CD4-positive, alpha-beta T cell treated with Interleukin-2 at 100 ng/mL for 4 hours (primary cell): ENCODE results near the gene ESR1.
"Not testable (repeated sequence)": the region's sequence is repeated elsewhere in the genome, so short reads cannot be mapped to it uniquely, and the experiment has no call there.

Experiments used
- DNase-seq: peaks from one replicate; pipeline ENCODE4 v3.0.0-alpha.2; 2020; ENCODE audit warnings: low spot score

ESR1 gene

DNA sequence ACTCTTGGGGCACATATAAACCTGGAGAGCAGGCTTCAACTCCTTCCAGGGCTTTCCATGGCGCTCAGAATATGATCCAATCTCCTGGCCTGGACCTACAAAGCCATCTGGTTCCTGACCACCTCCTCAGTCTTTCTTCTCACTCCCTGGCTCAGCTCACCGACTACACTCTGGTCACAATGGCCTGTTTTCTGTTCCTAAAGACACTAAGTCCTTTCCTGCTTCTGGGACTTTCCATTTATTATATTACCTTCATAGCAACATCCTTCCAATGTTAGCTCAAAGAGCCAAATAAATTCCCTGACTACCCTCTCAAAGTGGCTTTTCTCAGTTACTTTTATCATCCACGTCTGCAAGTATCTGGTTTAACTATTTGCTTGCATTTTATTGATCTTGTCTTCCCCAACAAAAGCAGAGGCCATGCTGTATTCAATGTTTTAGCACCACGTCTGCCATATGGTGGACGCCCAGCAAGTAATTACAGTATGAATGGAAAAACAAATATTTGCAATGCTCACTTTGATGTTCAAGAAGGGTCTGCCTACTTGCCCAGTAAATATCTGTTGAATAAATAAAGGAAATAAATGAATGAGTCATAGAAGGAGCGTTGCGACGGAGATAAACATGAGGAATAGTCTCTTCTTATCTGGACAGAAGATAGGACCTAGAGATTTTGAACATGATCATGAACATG is 328.4 kb downstream of the ESR1 start:
- no peak for DNase-seq

DNA sequence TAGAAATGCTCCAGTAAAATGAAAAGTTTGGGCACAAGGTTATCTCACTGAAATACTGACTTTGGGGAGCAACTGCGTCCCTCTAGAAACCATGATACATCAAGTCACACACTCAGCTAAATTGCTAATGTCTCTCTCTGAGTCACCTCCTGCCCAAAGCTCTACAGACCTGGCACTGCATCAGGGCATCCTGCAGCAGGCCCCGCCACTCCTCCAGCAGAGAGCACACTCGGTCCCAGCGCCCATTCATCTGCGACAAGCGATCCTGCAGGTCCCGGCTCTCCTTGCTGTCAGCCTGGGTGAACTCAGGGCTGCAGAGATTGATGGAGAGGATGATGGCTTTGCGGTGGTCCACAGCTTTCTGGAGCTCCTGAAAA is 329.0 kb downstream of the ESR1 start:
- DNase-seq = no peak

DNA sequence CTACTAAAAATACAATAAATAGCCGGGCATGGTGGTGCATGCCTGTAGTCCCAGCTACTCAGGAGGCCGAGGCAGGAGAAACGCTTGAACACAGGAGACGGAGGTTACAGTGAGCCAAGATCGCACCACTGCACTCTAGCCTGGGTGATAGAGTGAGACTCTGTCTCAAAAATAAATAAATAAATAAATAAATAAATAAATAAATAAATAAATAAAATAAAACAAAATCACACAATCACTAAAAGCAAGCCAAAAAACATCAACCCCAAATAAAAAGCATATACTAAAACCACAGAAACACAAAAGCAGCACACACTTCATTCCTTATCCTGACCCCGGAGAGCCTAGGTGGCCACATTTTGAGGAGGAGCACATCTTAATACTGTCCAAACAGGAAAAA is 330.9 kb downstream of the ESR1 start:
- not testable (repeated sequence) for DNase-seq

DNA sequence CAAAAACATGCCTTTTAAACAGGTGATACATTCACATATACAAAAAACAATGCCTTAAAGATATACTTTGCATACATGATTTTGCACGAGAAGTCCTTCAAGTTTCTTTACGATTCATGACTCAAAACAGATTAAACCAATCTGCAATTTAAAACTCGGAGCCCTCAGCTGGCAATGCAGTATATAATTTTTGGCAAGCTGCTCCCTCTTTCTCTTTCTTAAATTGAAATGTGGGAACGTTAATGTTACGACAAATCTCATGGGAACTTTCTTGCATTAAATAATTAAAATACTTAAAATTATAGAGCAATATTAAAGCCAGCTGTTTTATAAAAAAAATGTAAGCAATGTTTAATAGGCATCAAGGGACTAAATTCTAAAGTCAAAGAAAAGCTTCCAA is 334.6 kb downstream of the ESR1 start:
- DNase-seq = no peak

DNA sequence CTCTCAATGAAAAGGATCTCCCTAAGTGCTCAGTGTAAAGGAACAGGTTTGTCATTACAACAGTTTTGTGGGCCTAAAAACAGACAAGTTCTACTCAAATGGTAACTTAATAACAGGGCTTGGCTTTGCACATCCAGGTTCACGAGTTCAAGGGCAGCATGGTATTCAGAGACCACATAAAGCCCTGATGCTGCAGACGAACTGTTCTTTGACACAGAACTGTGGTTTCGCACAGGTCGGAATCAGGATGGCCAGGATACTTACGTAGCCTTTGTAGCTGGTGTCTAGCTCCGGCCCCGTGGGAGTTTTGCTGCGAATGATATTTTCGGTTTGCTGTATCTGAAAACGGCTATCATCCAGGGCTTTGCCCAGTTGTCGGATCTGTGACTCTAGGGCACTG is 335.9 kb downstream of the ESR1 start:
- no peak for DNase-seq

DNA sequence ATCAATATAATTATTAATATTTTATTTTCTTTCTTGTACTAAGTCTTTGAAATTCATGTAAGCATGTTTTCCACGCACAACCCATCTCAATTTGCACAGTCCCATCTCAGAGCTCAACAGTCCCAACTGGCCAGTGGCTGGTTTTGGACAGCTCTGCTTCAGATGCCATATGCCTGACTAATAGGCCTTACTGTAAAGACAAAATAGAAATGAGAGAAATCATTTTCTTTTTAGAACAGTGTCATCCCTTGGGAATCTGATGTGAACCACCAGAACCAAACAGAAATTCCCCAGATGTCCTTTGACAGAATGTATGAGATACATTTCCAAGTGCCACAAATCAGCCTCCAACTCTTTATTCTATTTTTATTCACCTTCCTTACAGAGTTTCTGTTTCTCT is 338.9 kb downstream of the ESR1 start:
- no peak for DNase-seq

DNA sequence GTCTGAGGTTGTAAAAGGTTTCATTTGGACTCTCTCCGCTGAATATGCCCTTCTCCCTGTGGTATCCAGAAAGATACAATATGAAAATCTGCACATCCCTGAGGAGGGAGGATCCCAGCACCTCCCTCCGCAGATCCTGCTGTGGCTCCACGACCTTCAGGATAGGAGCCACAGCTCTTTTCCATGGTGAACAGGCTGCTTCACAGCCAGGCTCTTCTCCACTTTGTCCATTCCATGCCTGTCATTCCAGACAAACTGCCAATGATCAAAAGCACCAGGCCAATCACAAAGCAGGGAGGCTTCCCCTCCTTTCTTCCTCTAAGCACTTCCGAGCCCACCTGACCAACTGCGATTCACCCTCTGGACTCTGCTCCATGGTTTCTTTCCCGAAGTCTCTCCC is 339.8 kb downstream of the ESR1 start:
- DNase-seq = no peak

DNA sequence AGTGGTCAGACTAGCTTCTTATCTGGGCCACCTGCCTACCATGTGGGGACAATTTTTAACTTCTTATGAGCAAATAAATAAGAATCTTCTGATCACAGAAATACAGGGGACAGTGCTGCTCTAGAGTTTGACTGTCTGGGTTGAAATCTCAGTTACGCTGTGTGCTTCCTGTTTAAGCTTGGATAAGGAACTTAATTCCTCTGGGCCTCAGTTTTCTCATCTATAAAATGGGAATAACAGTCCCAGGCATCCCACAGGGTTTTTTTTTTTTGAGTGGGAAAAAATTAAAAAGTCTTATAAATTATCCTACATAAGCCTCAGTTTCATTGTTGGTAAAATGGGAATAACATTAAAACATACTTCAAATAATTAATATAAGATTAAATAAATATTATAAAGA is 340.9 kb downstream of the ESR1 start:
- DNase-seq = no peak

DNA sequence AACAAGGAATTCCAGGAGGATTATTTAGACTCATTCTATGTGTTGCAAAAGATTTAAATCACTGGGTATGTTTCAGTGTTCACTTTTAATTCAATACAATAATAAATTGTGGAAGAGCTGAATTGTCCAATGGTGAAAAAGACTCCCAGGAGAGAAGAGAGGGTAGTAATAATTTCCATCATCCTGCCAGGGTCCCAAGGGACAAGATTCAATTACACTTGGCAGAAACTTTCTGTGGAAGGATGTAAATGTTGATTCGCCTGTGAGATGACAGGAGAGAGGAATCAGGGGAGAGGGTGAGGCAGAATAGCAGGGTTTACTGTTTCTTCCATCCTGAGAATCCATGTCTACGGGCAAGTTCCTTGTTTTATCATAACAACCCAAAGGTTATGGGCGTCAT is 342.7 kb downstream of the ESR1 start:
- no peak for DNase-seq

DNA sequence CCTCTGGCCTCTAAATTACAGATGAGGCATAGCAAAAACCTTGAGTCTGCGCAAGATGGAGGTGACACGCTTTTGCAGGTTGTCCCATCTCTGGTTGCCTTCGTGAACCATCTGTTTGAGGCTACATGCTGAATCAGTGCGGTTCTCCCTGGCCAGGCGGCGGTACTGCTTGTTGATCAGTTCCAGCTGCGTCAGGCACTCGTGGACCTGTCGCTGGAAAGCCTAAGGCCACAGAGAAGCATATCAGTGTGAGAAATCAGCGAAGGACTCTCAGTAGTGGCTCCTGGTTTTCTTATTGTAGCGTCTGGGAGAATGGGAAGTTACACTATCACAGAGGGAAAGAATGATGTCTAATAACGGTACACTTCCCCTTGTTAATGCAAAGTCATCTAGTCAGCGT is 344.4 kb downstream of the ESR1 start:
- DNase-seq = no peak

DNA sequence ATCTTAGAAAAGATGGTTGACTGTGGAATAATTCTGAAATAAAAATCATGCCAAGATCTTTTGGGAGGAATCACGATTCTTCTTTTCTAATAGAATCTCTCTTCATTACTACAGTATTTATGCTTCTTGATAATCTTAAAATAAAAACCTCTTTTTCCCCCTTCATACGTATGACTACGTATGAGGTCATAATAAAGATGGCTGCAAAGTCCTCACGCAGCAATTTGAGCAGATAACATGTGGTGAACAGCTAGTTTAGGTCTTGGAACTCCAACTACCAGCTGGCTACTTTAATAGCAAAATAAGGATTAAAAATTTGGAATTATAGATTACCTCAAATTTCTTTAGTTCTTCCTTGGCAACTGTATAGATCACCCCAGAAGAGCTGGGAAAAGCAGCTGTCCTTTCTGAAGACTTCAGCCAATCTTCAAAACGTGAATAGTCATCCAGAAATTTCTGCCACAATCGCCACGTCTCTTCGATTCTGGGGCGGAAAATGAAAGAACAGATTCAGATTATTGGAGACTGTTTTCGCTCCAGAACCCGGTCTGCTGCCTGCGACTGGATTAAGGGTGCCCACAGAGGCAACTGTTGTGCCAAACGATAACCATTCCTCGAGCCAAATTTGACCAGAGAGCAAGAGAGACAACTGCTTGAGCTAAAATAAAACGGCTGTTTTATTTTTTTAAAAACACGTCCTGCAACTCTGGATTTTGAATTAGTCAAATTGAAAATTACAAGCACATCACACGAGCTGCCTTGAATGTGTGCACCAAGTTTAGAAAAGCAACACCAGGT is 347.3 kb downstream of the ESR1 start:
- DNase-seq = no peak

DNA sequence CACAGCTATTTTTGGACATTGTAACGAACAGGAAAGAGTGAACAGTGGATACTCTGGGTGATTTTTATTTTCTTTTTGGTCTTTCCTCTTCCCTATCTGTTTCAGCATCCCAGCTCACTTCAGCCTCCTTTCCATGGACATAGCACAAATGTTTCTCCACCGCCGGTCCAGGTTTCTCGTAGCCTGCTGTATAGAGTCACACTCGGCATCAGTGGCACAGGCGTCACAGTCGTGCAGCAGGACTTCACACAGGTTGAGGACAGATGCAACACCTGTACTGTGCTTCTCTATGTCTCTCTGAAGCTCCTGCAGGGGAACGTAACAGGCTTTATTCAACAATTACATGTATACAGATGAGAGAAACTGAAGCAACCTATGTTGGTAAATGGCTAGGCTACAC is 348.3 kb downstream of the ESR1 start:
- DNase-seq = no peak

DNA sequence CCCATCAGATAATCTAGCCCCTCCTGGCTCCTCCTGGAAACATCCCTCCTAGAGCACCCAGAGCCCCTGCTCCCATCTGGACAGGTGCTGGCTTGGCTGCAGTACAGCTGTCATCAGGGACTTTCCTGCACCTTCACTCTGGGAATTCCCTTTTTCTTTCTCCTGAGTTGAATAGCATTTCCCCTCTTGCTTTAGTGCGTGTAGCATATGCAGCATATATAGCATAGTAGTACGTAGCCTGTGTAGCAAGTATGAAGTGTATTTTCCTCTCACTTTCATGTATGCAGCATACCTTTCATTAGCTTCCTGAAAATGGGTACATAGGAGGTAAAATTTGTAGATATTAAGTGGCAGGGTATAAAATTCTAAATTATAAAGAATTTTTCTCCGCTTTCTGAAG is 352.9 kb downstream of the ESR1 start:
- DNase-seq = peak; percentile 13

DNA sequence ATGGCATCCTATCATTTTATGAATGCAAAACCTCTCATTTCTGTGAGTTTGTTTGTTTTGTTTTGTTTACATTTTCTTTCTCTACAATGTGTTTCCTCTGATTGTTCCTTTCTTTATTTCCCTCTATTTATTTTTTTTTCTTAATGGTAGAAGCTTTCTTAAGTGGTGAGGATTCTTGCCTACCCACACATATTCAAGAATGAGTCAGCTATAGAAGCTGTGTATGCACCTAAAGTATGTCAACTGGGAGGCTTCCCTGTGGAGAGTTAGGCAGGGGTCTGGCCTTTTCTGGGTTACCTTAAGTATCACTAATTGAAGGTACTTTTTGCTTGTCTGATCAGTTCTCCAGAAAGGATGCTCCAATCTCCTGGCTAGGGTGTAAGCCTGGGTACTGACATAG is 354.0 kb downstream of the ESR1 start:
- no peak for DNase-seq

DNA sequence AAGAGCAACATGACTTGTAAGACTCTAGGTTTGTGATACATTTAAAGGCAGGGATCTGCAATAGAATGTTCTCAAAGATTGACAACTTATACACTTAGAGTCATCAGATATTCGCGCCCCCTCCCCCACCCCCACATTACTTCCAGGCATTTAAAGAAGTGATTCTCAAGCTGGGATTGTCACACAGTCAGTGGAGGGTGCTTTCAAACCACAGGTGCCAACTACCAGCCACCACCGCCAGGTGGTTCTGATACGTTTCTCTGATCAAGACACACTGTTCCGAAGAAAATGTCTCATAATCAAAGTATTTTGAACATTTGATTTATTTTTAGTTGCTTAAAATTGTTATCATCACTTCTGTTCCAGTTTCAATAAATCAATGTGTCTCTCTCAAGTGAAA is 357.5 kb downstream of the ESR1 start:
- DNase-seq = no peak

DNA sequence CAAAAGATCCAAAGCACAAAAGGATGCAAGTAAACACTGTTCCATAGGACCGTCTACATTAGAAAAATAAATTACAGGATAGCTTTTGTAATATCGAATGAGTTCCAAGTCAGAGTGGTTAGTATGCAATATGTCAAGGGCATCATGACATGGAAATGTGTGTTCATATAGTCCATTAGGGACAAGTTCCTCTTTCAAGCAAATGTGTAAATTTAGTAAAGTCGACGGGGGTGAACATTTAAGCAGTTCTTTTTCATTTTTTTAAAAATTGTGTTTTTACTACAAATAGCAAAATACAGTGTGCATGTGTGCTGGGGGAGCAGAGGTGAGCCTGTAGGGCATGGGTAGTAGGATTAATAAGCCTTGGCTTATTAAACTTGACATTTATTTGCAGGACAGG is 359.0 kb downstream of the ESR1 start:
- no peak for DNase-seq

DNA sequence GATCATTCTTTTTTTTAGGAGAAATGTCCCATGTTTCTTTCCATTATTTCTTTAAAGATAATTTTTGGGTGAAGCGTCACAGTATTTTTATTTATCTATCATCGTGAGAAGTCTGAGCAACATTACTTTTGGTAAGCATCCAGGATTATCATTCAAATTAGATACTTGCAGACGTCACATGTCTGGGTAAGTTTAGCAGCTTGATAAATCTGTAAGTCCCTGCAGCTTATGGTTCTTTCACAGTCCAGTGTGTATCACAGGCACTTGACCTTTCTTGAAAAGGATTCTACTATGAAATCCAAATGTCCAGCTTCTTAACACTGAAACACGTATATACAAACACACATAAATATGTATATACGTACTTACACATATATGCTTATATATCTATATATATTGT is 359.4 kb downstream of the ESR1 start:
- no peak for DNase-seq

DNA sequence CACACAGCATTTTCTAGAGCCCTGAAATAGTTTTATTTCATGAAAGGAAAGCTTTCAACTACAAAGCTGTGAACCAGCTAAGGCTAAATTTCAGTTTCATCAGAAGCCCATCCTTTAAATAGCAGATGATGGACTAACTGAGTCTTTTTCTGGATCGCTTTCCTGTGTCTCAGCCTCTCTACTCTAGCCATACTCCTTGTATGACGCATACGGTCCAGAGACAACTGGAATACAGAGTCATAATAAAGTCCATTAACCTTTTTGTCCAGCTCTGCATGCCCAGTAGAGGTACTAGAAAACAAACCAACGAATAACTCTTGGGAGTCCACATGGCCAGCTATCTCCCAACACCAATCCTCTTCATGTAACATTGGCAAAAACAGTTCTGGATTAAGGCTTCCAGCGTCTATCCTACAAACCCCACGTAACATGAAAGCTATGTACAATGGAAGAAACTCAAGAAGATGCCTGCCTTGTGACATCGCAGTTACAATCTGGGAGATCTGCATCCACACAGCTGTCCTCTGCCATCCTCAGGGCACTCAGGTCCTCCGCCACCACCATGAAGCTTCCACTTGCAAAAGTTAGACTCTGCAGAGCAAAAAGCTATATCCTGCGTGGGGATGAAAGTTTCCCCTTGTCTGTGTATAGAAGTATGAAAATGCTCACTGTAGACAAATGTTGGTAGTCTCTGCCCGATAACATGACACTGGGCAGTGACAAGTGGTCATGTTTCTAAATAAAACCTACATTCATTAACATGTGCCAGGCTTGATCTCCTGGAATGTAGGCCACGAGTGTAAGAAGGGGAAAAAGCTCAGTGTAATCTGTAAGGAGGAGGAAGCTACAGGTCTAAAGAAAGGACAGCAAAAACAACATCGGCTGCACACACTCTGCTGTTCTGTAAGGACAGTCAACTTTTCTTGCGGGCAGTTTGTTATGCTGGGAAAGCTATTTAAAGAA is 360.4 kb downstream of the ESR1 start:
- no peak for DNase-seq

DNA sequence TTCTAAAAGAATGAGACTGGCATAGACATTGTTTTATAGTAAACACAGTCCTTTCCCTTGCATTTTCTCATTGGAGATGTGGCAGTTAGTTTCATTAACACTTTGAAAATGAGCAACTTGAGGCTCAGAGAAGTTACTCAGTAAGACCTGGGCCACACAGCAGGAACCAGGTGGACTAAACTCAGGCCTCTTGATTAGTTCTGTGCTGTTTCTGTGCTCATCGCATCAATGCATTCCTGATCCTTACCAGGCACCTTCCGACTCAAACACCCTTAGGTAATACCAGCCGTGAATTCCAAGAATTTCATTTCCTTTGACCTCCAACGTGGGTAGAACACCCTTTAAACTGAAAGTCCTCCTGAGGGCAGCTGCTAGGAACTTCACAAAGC is 362.8 kb downstream of the ESR1 start:
- no peak for DNase-seq

DNA sequence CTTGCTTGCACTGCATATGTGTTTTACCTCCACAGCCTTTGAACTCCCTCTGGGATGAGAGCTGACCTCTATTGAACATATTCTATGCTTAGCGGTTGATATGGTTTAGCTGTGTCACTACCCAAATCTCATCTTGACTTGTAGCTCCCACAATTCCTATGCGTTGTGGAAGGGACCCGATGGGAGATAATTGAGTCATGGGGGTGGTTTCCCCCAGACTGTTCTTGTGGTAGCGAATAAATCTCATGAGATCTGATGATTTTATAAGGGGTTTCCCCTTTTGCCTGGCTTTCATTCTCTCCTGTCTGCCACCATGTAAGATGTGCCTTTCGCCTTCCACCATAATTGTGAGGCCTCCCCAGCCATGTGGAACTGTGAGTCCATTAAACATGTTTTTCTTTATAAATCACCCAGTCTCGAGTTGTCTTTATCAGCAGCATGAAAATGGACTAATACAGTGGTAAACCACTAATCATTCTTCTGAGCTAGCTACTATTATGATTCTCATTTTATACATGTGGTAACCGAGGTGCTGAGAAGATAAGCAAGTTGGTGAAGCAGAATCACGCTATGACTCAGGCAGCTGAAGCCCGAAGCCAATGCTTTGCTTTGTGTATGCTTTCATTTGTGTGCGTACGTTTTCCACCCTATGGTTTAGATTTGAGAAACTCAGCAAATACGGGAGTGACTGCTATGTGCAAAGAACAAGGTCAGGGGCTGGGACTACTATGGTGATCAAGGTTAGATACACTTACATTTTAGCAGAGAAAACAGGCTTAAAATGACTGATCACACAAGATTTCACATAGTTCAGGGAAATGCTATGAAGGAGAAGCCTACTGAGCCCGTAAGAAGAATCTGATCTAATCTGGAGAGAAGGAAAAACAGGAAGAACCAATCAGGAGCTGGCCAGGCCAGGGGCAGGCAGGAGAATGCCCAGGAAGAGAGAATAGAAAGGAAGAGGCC is 363.5 kb downstream of the ESR1 start:
- DNase-seq = peak; percentile 85

DNA sequence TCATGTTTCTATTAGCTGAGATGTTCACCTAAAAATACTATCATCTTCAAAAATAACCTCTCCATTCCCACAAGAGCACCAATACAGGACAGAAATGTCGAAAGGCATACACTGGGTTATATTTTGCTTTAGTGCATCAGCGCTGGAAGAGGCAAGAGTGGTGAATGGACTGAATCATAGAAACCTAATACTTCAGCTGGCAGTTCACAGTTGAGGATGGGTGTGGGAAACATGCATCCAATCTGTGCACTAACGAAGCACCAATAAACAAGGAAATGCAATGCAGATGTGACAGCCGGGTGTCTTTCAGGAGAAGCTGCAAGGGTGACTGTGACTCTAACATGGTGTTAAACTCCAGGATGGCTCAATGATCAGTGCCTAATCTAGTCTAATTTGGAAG is 365.8 kb downstream of the ESR1 start:
- DNase-seq = no peak

DNA sequence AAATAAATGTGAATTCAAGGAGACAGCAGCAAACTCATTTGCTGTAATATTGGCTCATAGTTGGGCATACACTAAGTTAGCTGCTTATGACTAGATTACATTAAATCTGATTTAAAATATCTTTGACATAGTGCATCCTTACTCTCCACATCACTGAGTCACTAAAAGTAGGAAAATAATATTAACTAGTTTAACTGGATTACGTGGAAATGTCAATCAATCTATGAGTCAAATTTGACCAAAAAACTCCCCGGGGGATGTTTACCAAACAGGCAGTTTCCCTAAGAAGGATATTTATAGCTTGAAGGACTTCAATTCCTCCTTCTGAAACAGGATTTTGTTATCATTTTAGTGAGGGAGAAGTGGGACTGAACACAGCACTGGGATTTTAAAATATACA is 366.5 kb downstream of the ESR1 start:
- DNase-seq = no peak
